ENCODE results near the gene EFCAB5. TPM values are rescaled to one million over a fixed set of nuclear protein-coding genes. Genes with fewer than 3 reads are reported as not detected.

Gene EFCAB5
- total and polyA plus RNA-seq, 2 experiments from 2014 or later: 0.68 TPM; not detected in 1

- no peak for TF ChIP-seq CTCF (conservative IDR thresholded peaks at IDR 0.05; ENCODE audit: low read depth in 2 of 2)
Measured at GRCh38 chr17:30091121-30091670, 149.8 kb downstream of the EFCAB5 start (continued).

- Mint-ChIP-seq H3K27ac (no peak overlapping the region), H3K36me3 (ENCODE audit: low read depth) (no peaks in the 10 kb centered on the region)
- no peak overlapping the region for H2AFZ ChIP-seq
Measured at GRCh38 chr17:30091771-30092170, 150.3 kb downstream of the EFCAB5 start.

More at GRCh38 chr17:30091771-30092170, 150.3 kb downstream of the EFCAB5 start:
- no peak for TF ChIP-seq STAT1 (IDR thresholded peaks at IDR 0.05; ENCODE audit: unreplicated experiment)
- TF ChIP-seq REST (IDR thresholded peaks at IDR 0.05; ENCODE audit: unreplicated experiment): no peak
- TF ChIP-seq EZH2 (IDR thresholded peaks at IDR 0.05; ENCODE audit: low read depth, unreplicated experiment): no peak
- no peak for TF ChIP-seq ZNF114 (CRISPR knock-in tag; IDR thresholded peaks at IDR 0.05)
- TF ChIP-seq EZH2phosphoT487 (IDR thresholded peaks at IDR 0.05; ENCODE audit: unreplicated experiment): no peak
- no peak for TF ChIP-seq CTCF (conservative IDR thresholded peaks at IDR 0.05; ENCODE audit: low read depth in 2 of 2)
- no peak for TF ChIP-seq ZNF331 (CRISPR knock-in tag; IDR thresholded peaks at IDR 0.05; ENCODE audit: low read depth)
- H3K4me3 Mint-ChIP-seq: no peak overlapping the region
- H3K79me2 ChIP-seq (replicated peaks; ENCODE audit: insufficient read depth): no peaks in the 10 kb centered on the region
- no peak for ATAC-seq
- H3K9me2 ChIP-seq (ENCODE audit: insufficient read depth): no peaks in the 10 kb centered on the region
- no peak for DNase-seq (ENCODE audit: low spot score)
- H3K4me3 ChIP-seq: no peak overlapping the region
- no peaks in the 10 kb centered on the region for H3K36me3 ChIP-seq (ENCODE audit: insufficient read depth)
- H3K9me3 Mint-ChIP-seq: no peaks in the 10 kb centered on the region
- no peak overlapping the region for H3K27ac ChIP-seq (ENCODE audit: low read depth)
- H4K20me1 ChIP-seq (replicated peaks; ENCODE audit: insufficient read depth): no peaks in the 10 kb centered on the region
- H3K4me1 ChIP-seq (ENCODE audit: insufficient read depth): no peaks in the 10 kb centered on the region
- no peaks in the 10 kb centered on the region for H3K27me3 Mint-ChIP-seq (ENCODE audit: insufficient read depth, low read depth, poor library complexity)
- no peaks in the 10 kb centered on the region for H3F3A ChIP-seq (replicated peaks; ENCODE audit: low read depth)
- H3K27me3 ChIP-seq (ENCODE audit: insufficient read depth): no peaks in the 10 kb centered on the region
- H3K4me2 ChIP-seq: no peak overlapping the region
- H3K4me1 Mint-ChIP-seq: no peaks in the 10 kb centered on the region

Measured in GM23338 (cell line).